T47D (cell line): ENCODE measurements around the gene TST.

Source experiments
- DNase-seq, 2 experiments: peaks; one replicate each; pipeline versions ENCODE4 v3.0.0 to v3.0.0-alpha.2; 2011 to 2012; ENCODE audit warnings: low read depth in 1 of 2, low spot score in 1 of 2
- JUND ChIP-seq: IDR thresholded peaks from 2 replicates; pipeline ENCODE4 v1.6.1; 2012; ENCODE audit warnings: low read depth
- in situ Hi-C: cut with HindIII; loops from 2 replicates; pipeline ENCODE4 v1.10.0; 2016; ENCODE audit warnings: low sequenced_read_pairs, low pct_unique_long_range_greater_than_20kb

Gene TST

GRCh38 chr22:37012262-37012904 is 6.9 kb downstream of the TST start:
- in situ Hi-C loops: no loop called here
- TF ChIP-seq JUND: no peak
- no peak for DNase-seq

GRCh38 chr22:37011472-37011871 is 7.8 kb downstream of the TST start:
- no peak for TF ChIP-seq JUND
- in situ Hi-C loops: no loop called here
- DNase-seq: no peak

DNA sequence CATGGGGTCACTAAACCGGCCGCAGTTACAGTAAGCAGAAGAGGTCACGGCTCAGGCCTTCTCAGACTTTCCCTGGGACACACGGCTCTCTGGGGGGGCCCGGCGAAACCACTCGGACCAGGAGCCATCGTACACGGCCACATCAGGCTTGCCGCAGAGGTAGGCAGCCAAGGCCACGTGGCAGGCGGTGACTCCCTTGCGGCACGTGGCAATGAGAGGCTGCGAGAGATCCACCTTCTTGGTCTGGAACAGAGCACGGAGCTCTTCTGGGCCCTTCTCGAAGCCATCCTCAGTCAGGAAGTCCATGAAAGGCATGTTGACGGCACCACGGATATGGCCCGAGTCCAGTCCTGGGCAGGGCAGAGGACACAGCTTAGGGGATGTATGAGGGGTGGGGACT is 8.3 kb downstream of the TST start:
- no peak for DNase-seq
- in situ Hi-C loops: no loop called here
- TF ChIP-seq JUND: no peak

DNA sequence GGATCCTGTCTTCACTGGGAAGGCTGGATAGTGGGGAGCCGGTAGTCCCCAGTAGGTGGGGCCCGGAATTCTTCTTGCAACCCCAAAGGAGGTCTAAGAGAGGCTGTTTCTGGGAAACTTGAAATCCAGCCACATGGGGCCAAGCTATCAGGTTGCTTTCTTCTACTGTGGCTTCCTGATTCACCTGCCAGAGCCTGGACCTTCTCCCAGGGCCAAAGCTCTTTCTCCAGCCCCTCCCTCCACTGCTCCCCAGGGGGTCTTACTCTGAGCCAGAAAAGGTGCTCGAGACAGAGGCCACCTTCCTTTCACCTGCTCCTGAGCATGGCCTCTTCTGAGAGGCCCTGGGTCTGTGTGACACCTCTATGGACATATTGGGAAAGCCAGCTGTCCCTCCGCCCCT is 9.1 kb downstream of the TST start:
- in situ Hi-C loops: no loop called here
- TF ChIP-seq JUND: no peak
- DNase-seq: no peak

GRCh38 chr22:37009490-37009889 is 9.8 kb downstream of the TST start:
- no peak for TF ChIP-seq JUND
- DNase-seq: no peak
- in situ Hi-C loops: no loop called here

GRCh38 chr22:37008365-37008764 is 10.9 kb downstream of the TST start:
- in situ Hi-C loops: no loop called here
- no peak for DNase-seq
- TF ChIP-seq JUND: no peak

DNA sequence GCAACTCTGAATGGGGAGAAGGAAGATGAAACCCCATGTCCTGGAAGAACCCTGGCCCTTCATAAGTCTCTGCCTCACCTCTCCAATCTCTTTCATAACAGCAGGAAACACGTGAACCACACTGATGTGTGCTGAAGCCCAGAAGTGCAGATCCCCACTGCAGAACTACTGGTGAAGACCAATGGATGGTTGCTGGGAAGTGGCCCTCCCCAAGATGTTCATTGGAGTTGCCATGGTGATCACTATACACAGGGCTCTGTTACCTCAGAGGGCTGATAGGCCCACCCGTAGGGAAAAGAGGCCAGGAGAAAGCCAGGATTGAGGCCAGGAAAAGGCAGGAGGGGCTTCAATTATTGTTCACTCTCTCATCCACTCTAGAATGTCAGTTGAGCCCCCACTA is 11.6 kb downstream of the TST start:
- no peak for TF ChIP-seq JUND
- in situ Hi-C loops: no loop called here
- no peak for DNase-seq

DNA sequence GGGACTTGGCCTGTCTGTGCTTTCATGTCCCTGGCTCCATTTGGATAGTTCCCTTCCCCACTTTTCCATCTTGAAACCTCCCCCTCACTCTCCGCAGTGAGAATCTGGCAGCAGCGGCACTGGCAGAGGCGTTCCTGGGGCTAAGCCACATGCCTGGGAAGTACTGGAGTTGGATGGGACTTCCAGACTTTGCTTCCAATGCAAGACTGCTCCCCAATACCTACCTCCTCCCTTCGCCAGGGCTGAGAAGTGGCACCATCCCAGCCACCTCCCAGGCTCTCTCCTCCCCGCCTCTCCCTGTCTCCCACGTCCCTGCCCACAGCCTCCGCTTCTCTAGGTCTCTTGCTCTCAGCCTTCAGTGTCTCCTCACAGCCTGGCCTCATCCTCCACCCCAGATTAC is 16.6 kb downstream of the TST start:
- no peak for DNase-seq
- no peak for TF ChIP-seq JUND
- in situ Hi-C loops: no loop called here

- no peak for DNase-seq
- TF ChIP-seq JUND: no peak
- in situ Hi-C loops: no loop called here
These were observed 17.4 kb downstream of the TST start for GRCh38 chr22:37001826-37002225.

DNA sequence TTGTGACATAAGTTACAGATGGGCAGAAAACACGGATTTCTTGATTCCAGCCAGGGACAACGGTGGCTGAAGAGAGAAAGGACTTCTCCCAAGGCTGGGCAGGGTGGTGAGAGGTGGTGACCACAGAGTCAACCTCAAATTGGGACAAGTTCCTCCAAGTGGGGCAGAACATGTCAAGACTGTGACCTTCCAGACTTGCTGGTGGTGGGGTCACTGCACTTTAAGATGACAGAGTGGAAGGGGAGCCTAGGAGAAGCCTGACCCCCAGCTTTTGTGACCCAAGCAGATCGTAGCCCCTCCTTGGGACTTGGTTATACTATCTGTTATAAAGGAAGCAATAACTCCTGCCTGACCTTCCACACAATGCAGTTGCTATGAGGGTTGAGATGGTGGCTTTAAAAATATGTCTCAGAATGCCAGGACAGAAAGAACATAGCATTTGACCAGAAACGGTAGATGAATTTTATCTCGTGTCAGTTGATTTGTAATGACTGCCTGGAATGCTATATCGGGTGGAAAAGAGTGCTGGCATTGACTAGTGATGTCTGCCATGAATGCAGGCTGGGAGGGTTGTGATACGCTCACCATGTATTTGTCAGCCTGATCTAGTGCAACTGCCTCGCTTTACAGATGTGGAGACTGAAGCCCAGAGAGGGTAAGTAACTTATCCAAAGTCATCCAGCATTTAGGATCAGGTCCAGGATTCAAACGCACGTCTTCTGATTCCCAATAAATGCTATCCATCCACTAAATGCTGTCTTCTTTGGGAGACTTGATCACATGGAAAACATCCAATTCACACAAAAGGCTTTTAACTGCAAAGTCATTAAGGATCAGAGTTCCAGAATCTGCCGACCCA is 18.3 kb downstream of the TST start:
- in situ Hi-C loops: no loop called here
- no peak for DNase-seq
- no peak for TF ChIP-seq JUND

- TF ChIP-seq JUND: no peak
- in situ Hi-C loops: no loop called here
- no peak for DNase-seq
These were observed 19.8 kb downstream of the TST start for GRCh38 chr22:36999463-36999862.

DNA sequence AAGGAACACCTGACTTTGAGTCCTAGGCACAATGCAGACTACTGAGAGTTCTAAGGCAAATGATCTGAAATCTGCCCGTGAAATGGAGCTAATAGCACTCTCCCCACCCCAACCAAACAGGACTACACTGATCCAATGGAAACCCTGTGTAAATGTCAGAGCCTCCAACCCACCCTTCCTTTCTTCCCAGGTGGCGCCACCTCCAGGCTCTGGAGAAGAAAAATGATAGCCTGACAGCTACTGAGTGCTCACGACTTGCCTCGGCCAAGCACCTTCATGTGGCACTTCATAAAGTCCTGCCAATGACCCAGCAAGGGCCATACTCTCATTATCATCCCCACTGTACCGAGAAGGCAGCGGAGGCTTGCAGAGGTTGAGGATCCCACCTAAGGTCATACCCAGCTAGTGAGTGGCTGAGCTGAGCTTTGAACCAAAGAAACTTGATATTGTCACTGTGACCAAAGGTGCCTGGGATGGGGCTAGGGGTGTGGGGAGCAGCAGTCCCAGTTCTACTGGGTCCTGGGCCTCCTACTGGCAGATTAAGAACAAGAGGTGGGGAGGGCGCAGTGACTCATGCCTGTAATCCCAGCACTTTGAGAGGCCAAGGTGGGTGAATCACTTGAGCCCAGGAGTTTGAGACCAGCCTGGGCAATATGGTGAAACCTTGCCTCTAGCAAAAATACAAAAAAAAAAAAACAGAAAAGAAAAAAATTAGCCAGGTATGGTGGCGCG is 20.5 kb downstream of the TST start:
- in situ Hi-C loops: no loop called here
- no peak for DNase-seq
- no peak for TF ChIP-seq JUND

GRCh38 chr22:36997746-36998145 is 21.5 kb downstream of the TST start:
- DNase-seq: no peak
- in situ Hi-C loops: no loop called here
- no peak for TF ChIP-seq JUND
